Stimulated activated CD8-positive, alpha-beta memory T cell treated with anti-CD3 and anti-CD28 coated beads, Interleukin-15, amount 100 ng/mL, for 4 hours (primary cell): ENCODE data around the gene NECTIN3.

Experiments
- DNase-seq, 2 donors: peaks; one replicate each; pipeline ENCODE4 v3.0.0-alpha.2; 2020; ENCODE audit warnings: low read depth in 2 of 2

Gene NECTIN3

GRCh38 chr3:111084911-111085310 is 13.3 kb downstream of the NECTIN3 start:
- DNase-seq = no peak

- DNase-seq = no peak
Measured at GRCh38 chr3:111087924-111088469, 16.4 kb downstream of the NECTIN3 start.

GRCh38 chr3:111096487-111097209 is 25.0 kb downstream of the NECTIN3 start:
- DNase-seq = no peak

- no peak for DNase-seq
Measured at GRCh38 chr3:111103807-111104206, 32.2 kb downstream of the NECTIN3 start.

GRCh38 chr3:111106993-111107661 is 35.5 kb downstream of the NECTIN3 start:
- no peak for DNase-seq

- DNase-seq = no peak
Measured at GRCh38 chr3:111107662-111108035, 36.0 kb downstream of the NECTIN3 start.

GRCh38 chr3:111112913-111113312 is 41.3 kb downstream of the NECTIN3 start:
- no peak for DNase-seq

GRCh38 chr3:111128884-111129283 is 57.3 kb downstream of the NECTIN3 start:
- DNase-seq = no peak

GRCh38 chr3:111130827-111131226 is 59.2 kb downstream of the NECTIN3 start:
- no peak for DNase-seq

- DNase-seq = no peak
Measured at GRCh38 chr3:111134302-111134701, 62.7 kb downstream of the NECTIN3 start.

GRCh38 chr3:111151438-111151837 is 79.8 kb downstream of the NECTIN3 start:
- no peak for DNase-seq

GRCh38 chr3:111152496-111152895 is 80.9 kb downstream of the NECTIN3 start:
- no peak for DNase-seq

GRCh38 chr3:111156517-111156916 is 84.9 kb downstream of the NECTIN3 start:
- DNase-seq = no peak

- DNase-seq = no peak
Measured at GRCh38 chr3:111159391-111159790, 87.8 kb downstream of the NECTIN3 start.

- DNase-seq = no peak
Measured at GRCh38 chr3:111164621-111165020, 93.0 kb downstream of the NECTIN3 start.

- no peak for DNase-seq
Measured at GRCh38 chr3:111165411-111165810, 93.8 kb downstream of the NECTIN3 start.

GRCh38 chr3:111173328-111173900 is 101.8 kb downstream of the NECTIN3 start:
- no peak for DNase-seq

GRCh38 chr3:111173906-111174305 is 102.3 kb downstream of the NECTIN3 start:
- DNase-seq = no peak

- no peak for DNase-seq
Measured at GRCh38 chr3:111190518-111190917, 118.9 kb downstream of the NECTIN3 start.

- DNase-seq = no peak
Measured at GRCh38 chr3:111193472-111193871, 121.9 kb downstream of the NECTIN3 start.

GRCh38 chr3:111194048-111194447 is 122.4 kb downstream of the NECTIN3 start:
- no peak for DNase-seq

- DNase-seq = no peak
Measured at GRCh38 chr3:111197485-111197884, 125.9 kb downstream of the NECTIN3 start.

- DNase-seq = no peak
Measured at GRCh38 chr3:111200027-111200426, 128.4 kb downstream of the NECTIN3 start.
